T-cell (primary cell): ENCODE data around the gene CD96. TPM values are rescaled to one million over a fixed set of nuclear protein-coding genes. Genes with fewer than 3 reads are reported as not detected.
A peak's percentile ranks its signal among the peaks of the same experiment; 100 is the strongest.

Experiments
- ATAC-seq, 4 experiments: fragments of 200-7000 bp in 3 of 4; fragments of 150-1000 bp in 1 of 4; cut with Tn5 transposase; replicated peaks in 1 of 4; 1 replicate in 3 of 4; 2 replicates in 1 of 4; pipeline ENCODE4 v1.10.0; 2021; ENCODE audit warnings: moderate library complexity in 3 of 4, mild to moderate bottlenecking in 2 of 4, moderate number of reproducible peaks in 1 of 4
- CTCF ChIA-PET, 2 donors: fragments of 300-600 bp; sonication (Branson Sonifier 250); formaldehyde crosslinking; loops; one replicate each; lab custom pipeline; 2022; ENCODE audit warnings: antibody characterized with exemption in 2 of 2; lab: Charles Lee
- POLR2A ChIA-PET, 2 donors: fragments of 300-600 bp; sonication (Branson Sonifier 250); formaldehyde crosslinking; loops; one replicate each; lab custom pipeline; 2022; ENCODE audit warnings: antibody characterized with exemption in 2 of 2; lab: Charles Lee
- DNase-seq, 35 experiments: peaks; one replicate each; pipeline versions ENCODE4 v3.0.0 to v3.0.0-alpha.2; 2013 to 2023
- H3K27ac ChIP-seq: one replicate; pipeline ENCODE4 v1.5.1; 2013; ENCODE audit warnings: low read length
- H3K27me3 ChIP-seq, 2 experiments: replicated peaks in 1 of 2; 1 replicate in 1 of 2; 2 replicates in 1 of 2; pipeline versions ENCODE4 v1.6.1 to v1.7.0; 2013; ENCODE audit warnings: low read length in 1 of 2, mixed read lengths in 1 of 2; ENCODE audit not compliant: control insufficient read depth in 2 of 2, insufficient read depth in 2 of 2; ENCODE audit errors: extremely low read depth in 1 of 2
- H3K36me3 ChIP-seq, 2 donors: 1 replicate in 1 of 2; 2 replicates in 1 of 2; pipeline versions ENCODE4 v1.6.1 to v1.7.0; 2013; ENCODE audit warnings: low read length in 1 of 2; ENCODE audit not compliant: control insufficient read depth in 2 of 2, insufficient read depth in 1 of 2; ENCODE audit errors: extremely low read depth in 1 of 2
- H3K4me1 ChIP-seq, 2 experiments: 1 replicate in 1 of 2; 2 replicates in 1 of 2; pipeline versions ENCODE4 v1.6.1 to v1.7.0; 2013; ENCODE audit warnings: low read length in 2 of 2, mixed read lengths in 1 of 2; ENCODE audit not compliant: insufficient read depth in 2 of 2, control insufficient read depth in 1 of 2; ENCODE audit errors: extremely low read depth in 1 of 2
- H3K4me3 ChIP-seq, 2 donors: 1 replicate in 1 of 2; 2 replicates in 1 of 2; pipeline versions ENCODE4 v1.5.1 to v1.7.0; 2013; ENCODE audit warnings: mild to moderate bottlenecking in 2 of 2, low read length in 1 of 2, moderate library complexity in 1 of 2; ENCODE audit not compliant: control insufficient read depth in 1 of 2; ENCODE audit errors: extremely low read depth in 1 of 2
- H3K9me3 ChIP-seq: 2 replicates; pipeline ENCODE4 v1.7.0; 2013
- H3K27ac Mint-ChIP-seq, 2 donors: one replicate each; pipeline ENCODE4 v1.8.0; 2020 to 2021; ENCODE audit warnings: mild to moderate bottlenecking in 2 of 2, mixed read lengths in 2 of 2
- H3K27me3 Mint-ChIP-seq, 2 donors: one replicate each; pipeline ENCODE4 v1.8.0; 2021 to 2022; ENCODE audit warnings: mixed read lengths in 2 of 2
- H3K36me3 Mint-ChIP-seq: one replicate; pipeline ENCODE4 v1.8.0; 2021; ENCODE audit warnings: mixed read lengths
- H3K4me1 Mint-ChIP-seq, 3 donors: one replicate each; pipeline ENCODE4 v1.8.0; 2020 to 2022; ENCODE audit warnings: mixed read lengths in 3 of 3, mild to moderate bottlenecking in 1 of 3
- H3K4me3 Mint-ChIP-seq, 3 donors: one replicate each; pipeline ENCODE4 v1.8.0; 2020 to 2022; ENCODE audit warnings: mild to moderate bottlenecking in 3 of 3, mixed read lengths in 3 of 3, moderate library complexity in 3 of 3
- H3K9me3 Mint-ChIP-seq, 3 donors: one replicate each; pipeline ENCODE4 v1.8.0; 2020 to 2022; ENCODE audit warnings: mixed read lengths in 3 of 3
- WGBS: methylation state at CpG from one replicate; pipeline ENCODE4 v1.1.5; 2013; ENCODE audit warnings: missing lambda C conversion rate; ENCODE audit not compliant: insufficient coverage; 5-methylcytosine and 5-hydroxymethylcytosine counted together
- total RNA-seq, 35 experiments: library from RNA in 6 of 35; stranded (reverse) in 6 of 35; fragments of 120-200 nt in 1 of 35; gene quantifications; one replicate each; pipeline versions ENCODE4 v1.2.1 to v1.2.4 and lab custom pipeline; 2013 to 2026

Gene CD96
- total RNA-seq, 5 donors from 2014 or later (not counting 1 experiment from before 2014, with no cell fraction given): 183 to 229 (median 203) TPM

DNA sequence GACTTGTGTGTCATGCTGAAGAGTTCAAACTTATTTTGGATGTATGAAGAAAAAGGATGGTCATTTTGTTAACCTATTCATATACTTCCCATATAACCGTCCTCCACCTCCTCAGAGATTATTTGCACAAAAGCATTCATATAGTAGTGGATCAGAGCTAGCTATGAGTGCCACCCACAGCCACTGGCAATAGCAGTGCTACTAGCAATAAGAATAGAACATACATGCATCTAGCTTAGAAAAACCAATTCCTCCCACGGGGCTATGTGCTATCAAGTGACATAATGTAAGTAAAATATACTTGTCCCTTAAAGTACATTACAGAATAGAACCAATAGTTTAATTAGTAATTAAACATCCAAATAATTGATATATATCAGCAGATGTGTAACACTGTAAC is 63.5 kb downstream of the CD96 start:
- Mint-ChIP-seq H3K27me3 (no peaks in the 10 kb centered on the region), H3K36me3 (peaks cover 56% of the 10 kb centered on the region), H3K9me3 (no peaks in the 10 kb centered on the region), H3K4me3 (no peak overlapping the region), H3K4me1 (peaks cover 50 to 70% (median 64%) of the 10 kb centered on the region in 3 donors), H3K27ac (peak overlapping the region in 1 of 2 donors; percentile 56)
- Histone ChIP-seq H3K27me3 (no peaks in the 10 kb centered on the region), H3K4me1 (peaks cover 9 to 18% of the 10 kb centered on the region in 2 experiments), H3K36me3 (peaks cover 6 to 32% of the 10 kb centered on the region in 2 donors), H3K4me3 (no peak overlapping the region), H3K27ac (no peak overlapping the region), H3K9me3 (no peaks in the 10 kb centered on the region)
- ChIA-PET POLR2A (no interaction called here), CTCF (interaction anchor here in 1 of 2 donors (1.5 kb wide), 1 partner anchor 13 kb away, joined by 5 read pairs; no protein-coding TSS in a partner anchor)
- no peak for DNase-seq
- no CpG with 5 or more reads among the region's 2 CpGs for WGBS
- no peak for ATAC-seq

GRCh38 chr3:111607240-111607920 is 65.4 kb downstream of the CD96 start:
- Histone ChIP-seq H3K27ac (peak overlapping the region; percentile 50), H3K4me3 (no peak overlapping the region), H3K9me3 (no peaks in the 10 kb centered on the region), H3K4me1 (peaks cover 20 to 26% of the 10 kb centered on the region in 2 experiments), H3K36me3 (peaks cover 9 to 29% of the 10 kb centered on the region in 2 donors), H3K27me3 (no peaks in the 10 kb centered on the region)
- Mint-ChIP-seq H3K27ac (peak overlapping the region in 1 of 2 donors; percentile 62), H3K4me3 (no peak overlapping the region), H3K4me1 (peaks cover 68 to 88% (median 81%) of the 10 kb centered on the region in 3 donors), H3K27me3 (no peaks in the 10 kb centered on the region), H3K36me3 (peaks cover 62% of the 10 kb centered on the region), H3K9me3 (no peaks in the 10 kb centered on the region)
- ATAC-seq (no peak), DNase-seq (no peak)
- ChIA-PET POLR2A (no interaction called here), CTCF (interaction anchor here (0.5 to 1.9 kb wide), 6 partner anchors 9 to 433 kb away, joined by 3 to 9 read pairs (median 4); no protein-coding TSS in a partner anchor)
- no CpG with 5 or more reads among the region's 3 CpGs for WGBS

GRCh38 chr3:111608383-111608782 is 66.4 kb downstream of the CD96 start:
- DNase-seq (peak in 1 of 35 experiments; percentile 58), ATAC-seq (peak in 1 of 4 experiments; percentile 12)
- Histone ChIP-seq H3K27me3 (no peaks in the 10 kb centered on the region), H3K4me3 (no peak overlapping the region), H3K27ac (peak overlapping the region; percentile 50), H3K9me3 (no peaks in the 10 kb centered on the region), H3K36me3 (peaks cover 3 to 34% of the 10 kb centered on the region in 2 donors), H3K4me1 (peaks cover 20 to 26% of the 10 kb centered on the region in 2 experiments)
- peak overlapping the region; percentile 4 to 62 for H3K27ac Mint-ChIP-seq
- ChIA-PET CTCF (interaction anchor here (1.1 to 1.9 kb wide), 3 partner anchors 8 to 67 kb away, joined by 3 to 9 read pairs (median 3); partner anchors contain the start of gene CD96 (in 1 of the 2)), POLR2A (no interaction called here)
- no CpG with 5 or more reads among the region's 2 CpGs for WGBS
- H3K27me3 Mint-ChIP-seq: no peaks in the 10 kb centered on the region
- peaks cover 64% of the 10 kb centered on the region for H3K36me3 Mint-ChIP-seq
- peaks cover 70 to 90% (median 81%) of the 10 kb centered on the region in 3 donors for H3K4me1 Mint-ChIP-seq
- H3K4me3 Mint-ChIP-seq: no peak overlapping the region
- no peaks in the 10 kb centered on the region for H3K9me3 Mint-ChIP-seq

- Mint-ChIP-seq H3K9me3 (no peaks in the 10 kb centered on the region), H3K4me1 (peaks cover 63 to 83% (median 74%) of the 10 kb centered on the region in 3 donors), H3K27ac (peak overlapping the region; percentile 80 to 88), H3K27me3 (no peaks in the 10 kb centered on the region), H3K4me3 (peak overlapping the region in 1 of 3 donors; percentile 76), H3K36me3 (peaks cover 61% of the 10 kb centered on the region)
- Histone ChIP-seq H3K27me3 (no peaks in the 10 kb centered on the region), H3K36me3 (peaks cover 3 to 39% of the 10 kb centered on the region in 2 donors), H3K9me3 (no peaks in the 10 kb centered on the region), H3K27ac (peak overlapping the region; percentile 66), H3K4me1 (peaks cover 20 to 26% of the 10 kb centered on the region in 2 experiments), H3K4me3 (no peak overlapping the region)
- WGBS: no CpG with 5 or more reads among the region's 2 CpGs
- CTCF ChIA-PET: interaction anchor here in 1 of 2 donors (0.9 to 1.2 kb wide), 9 partner anchors 8 to 404 kb away, joined by 3 to 8 read pairs (median 4); partner anchors contain the start of gene CD96
- ATAC-seq: peak; percentile 14 to 38 (median 21)
- POLR2A ChIA-PET: interaction anchor here (0.6 to 1.1 kb wide), 7 partner anchors 21 to 68 kb away, joined by 3 to 4 read pairs (median 3); no protein-coding TSS in a partner anchor
- DNase-seq: peak in 2 of 35 experiments; percentile 11 to 28
Measured at GRCh38 chr3:111609700-111610099, 67.7 kb downstream of the CD96 start.

GRCh38 chr3:111610189-111610588 is 68.2 kb downstream of the CD96 start:
- Histone ChIP-seq H3K36me3 (peaks cover 3 to 44% of the 10 kb centered on the region in 2 donors), H3K4me3 (peak overlapping the region in 1 of 2 donors; percentile 10), H3K4me1 (peaks cover 22 to 29% of the 10 kb centered on the region in 2 experiments), H3K9me3 (no peaks in the 10 kb centered on the region), H3K27ac (peak overlapping the region; percentile 66), H3K27me3 (no peaks in the 10 kb centered on the region)
- Mint-ChIP-seq H3K4me1 (peaks cover 64 to 83% (median 74%) of the 10 kb centered on the region in 3 donors), H3K36me3 (peaks cover 63% of the 10 kb centered on the region), H3K4me3 (peak overlapping the region; percentile 40 to 76 (median 62)), H3K27ac (peak overlapping the region; percentile 80 to 88), H3K9me3 (no peaks in the 10 kb centered on the region), H3K27me3 (no peaks in the 10 kb centered on the region)
- peak in 23 of 35 experiments; percentile 4 to 90 (median 39) for DNase-seq
- POLR2A ChIA-PET: interaction anchor here (0.6 to 1.1 kb wide), 10 partner anchors 22 to 368 kb away, joined by 3 to 9 read pairs (median 4); partner anchors contain the start of gene ABHD10 (in 1 of the 2)
- CTCF ChIA-PET: interaction anchor here (0.6 to 1.2 kb wide), 13 partner anchors 8 to 404 kb away, joined by 3 to 8 read pairs (median 4); partner anchors contain the start of gene CD96 (in 1 of the 2)
- WGBS: 0% methylated on average over 2 of the region's 5 CpGs
- peak; percentile 89 to 96 (median 95) for ATAC-seq

- DNase-seq (peak in 11 of 35 experiments; percentile 2 to 56 (median 14)), ATAC-seq (peak; percentile 17 to 63 (median 23))
- WGBS: 31% methylated on average over 3 of the region's 8 CpGs
- Histone ChIP-seq H3K4me1 (peaks cover 23 to 32% of the 10 kb centered on the region in 2 experiments), H3K27ac (peak overlapping the region; percentile 66), H3K27me3 (no peaks in the 10 kb centered on the region), H3K9me3 (no peaks in the 10 kb centered on the region), H3K36me3 (peaks cover 3 to 43% of the 10 kb centered on the region in 2 donors), H3K4me3 (peak overlapping the region in 1 of 2 donors; percentile 10)
- ChIA-PET POLR2A (interaction anchor here (0.6 to 1.1 kb wide), 8 partner anchors 31 to 368 kb away, joined by 3 to 9 read pairs (median 4); partner anchors contain the start of gene ABHD10 (in 1 of the 2)), CTCF (interaction anchor here (0.6 to 1.2 kb wide), 13 partner anchors 9 to 403 kb away, joined by 3 to 8 read pairs (median 4); partner anchors contain the start of gene CD96 (in 1 of the 2))
- Mint-ChIP-seq H3K4me1 (peaks cover 66 to 83% (median 77%) of the 10 kb centered on the region in 3 donors), H3K9me3 (no peaks in the 10 kb centered on the region), H3K36me3 (peaks cover 61% of the 10 kb centered on the region), H3K27me3 (no peaks in the 10 kb centered on the region), H3K27ac (peak overlapping the region; percentile 80 to 88), H3K4me3 (peak overlapping the region; percentile 40 to 76 (median 62))
Measured at GRCh38 chr3:111610612-111611054, 68.6 kb downstream of the CD96 start.
